K562 (cell line): ENCODE data around the gene RNF26. TPM values are rescaled to one million over a fixed set of nuclear protein-coding genes. Genes with fewer than 3 reads are reported as not detected.

Experiments used
- GATAD2B ChIP-seq: fragments of 450-650 bp; IDR thresholded peaks from 2 replicates; pipeline ENCODE4 v1.6.1; 2017; ENCODE audit warnings: mild to moderate bottlenecking, borderline replicate concordance
- IFI16 ChIP-seq: fragments of 250-450 bp; sonication (Bioruptor Pico); IDR thresholded peaks from 2 replicates; pipeline ENCODE4 v2.1.2; 2022; ENCODE audit warnings: mild to moderate bottlenecking, inconsistent platforms
- IRF2 ChIP-seq: sonication (generic); formaldehyde crosslinking; IDR thresholded peaks from 2 replicates; pipeline ENCODE4 v1.8.1; 2022; ENCODE audit warnings: mild to moderate bottlenecking, missing genetic modification reagents
- L3MBTL2 ChIP-seq: fragments of 450-650 bp; IDR thresholded peaks from 2 replicates; pipeline ENCODE4 v1.6.1; 2016; ENCODE audit warnings: mild to moderate bottlenecking, moderate library complexity
- RBFOX2 ChIP-seq: fragments of 200-400 bp; formaldehyde crosslinking; IDR thresholded peaks from 2 replicates; pipeline ENCODE4 v1.6.1; 2017; ENCODE audit warnings: low read depth, mild to moderate bottlenecking, low read length, moderate library complexity
- SMARCE1 ChIP-seq: fragments of 450-650 bp; IDR thresholded peaks from 2 replicates; pipeline ENCODE4 v1.7.1; 2016; ENCODE audit warnings: mild to moderate bottlenecking
- SP2 ChIP-seq: IDR thresholded peaks from 2 replicates; pipeline ENCODE4 v1.6.1; 2011; ENCODE audit warnings: mild to moderate bottlenecking, low read depth, low read length, moderate library complexity; ENCODE audit not compliant: poor library complexity, severe bottlenecking; ENCODE audit errors: extremely low read depth
- YBX1 ChIP-seq: fragments of 450-650 bp; IDR thresholded peaks from 2 replicates; pipeline ENCODE4 v1.7.1; 2016; ENCODE audit warnings: mild to moderate bottlenecking
- polyA plus RNA-seq, 8 experiments: library from polyadenylated mRNA; depleted of rRNA in 4 of 8; stranded (reverse) in 5 of 8; unstranded in 3 of 8; fragments of >200 nt; fragmentation: Nextera tagmentation in 2 of 8; fragmentation: Illumina TruSeq in 1 of 8; extraction: Ambion mirVana in 2 of 8; extraction: Trizol in 1 of 8; gene quantifications; 2 replicates each; pipeline versions ENCODE4 v1.2.1 to v1.2.3, GENCODE V29; 2011 to 2014; ENCODE audit warnings: inconsistent platforms in 1 of 8, missing spikeins in 1 of 8
- total RNA-seq, 7 experiments: library from RNA; depleted of rRNA in 6 of 7; stranded (reverse); fragments of >200 nt in 6 of 7; fragmentation: Illumina TruSeq in 2 of 7; extraction: Trizol in 2 of 7; gene quantifications; 2 replicates each; pipeline versions ENCODE4 v1.2.1 to v1.2.3, GENCODE V29; 2011 to 2021; ENCODE audit warnings: low replicate concordance in 1 of 7
- TF ChIP-seq, protein P1 (sequence below): fragments of 450-650 bp; IDR thresholded peaks from 2 replicates; pipeline ENCODE4 v1.6.1; 2016; ENCODE audit warnings: low read depth
- TF ChIP-seq, protein P2 (sequence below): fragments of 450-650 bp; formaldehyde crosslinking; IDR thresholded peaks from 2 replicates; pipeline ENCODE4 v1.4.0; 2020; ENCODE audit warnings: mild to moderate bottlenecking, moderate library complexity
- TF ChIP-seq, protein P3 (sequence below): fragments of 450-650 bp; IDR thresholded peaks from 2 replicates; pipeline ENCODE4 v1.6.1; 2016; ENCODE audit warnings: missing biosample characterization, missing genetic modification characterization
- TF ChIP-seq, protein P4 (sequence below), 2 experiments: IDR thresholded peaks; 2 replicates each; pipeline ENCODE4 v1.6.1; 2012; ENCODE audit warnings: improper control_type of control experiment in 2 of 2, low read depth in 2 of 2, low read length in 2 of 2, borderline replicate concordance in 1 of 2

RNF26 gene
- total and polyA plus RNA-seq, 9 of the 15 experiments (the other 6 are each of a cell fraction or from before 2014, with no cell fraction given): 5.3 to 53.6 (median 12.7) TPM

DNA sequence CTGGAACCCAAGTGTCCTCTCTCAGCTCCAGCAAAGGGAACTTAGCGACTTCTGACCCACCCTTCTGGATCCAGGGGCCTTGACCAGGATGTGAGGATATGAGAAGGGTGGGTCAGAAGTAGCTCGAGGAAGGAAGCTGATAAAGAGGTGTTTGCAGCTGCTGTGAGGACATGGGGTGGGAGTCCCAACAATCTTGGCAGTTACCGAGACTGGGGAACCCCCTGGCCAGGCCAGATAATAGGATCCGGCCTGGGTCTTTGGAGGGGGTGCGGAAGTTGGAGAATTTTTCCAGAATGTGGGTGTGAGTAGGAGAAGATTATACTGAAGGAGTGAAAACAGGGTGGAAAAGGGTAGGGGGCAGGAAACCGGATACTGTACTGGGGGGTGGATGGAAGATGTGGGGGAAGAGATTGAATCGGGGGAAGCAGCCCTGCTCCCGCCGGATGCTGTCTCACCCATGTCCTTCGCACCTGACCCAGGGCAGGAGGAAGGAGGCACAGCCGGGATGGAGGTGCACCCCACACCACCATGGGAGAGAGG is 14.6 kb upstream of the RNF26 start (continued):
- TF ChIP-seq, protein P1, sequence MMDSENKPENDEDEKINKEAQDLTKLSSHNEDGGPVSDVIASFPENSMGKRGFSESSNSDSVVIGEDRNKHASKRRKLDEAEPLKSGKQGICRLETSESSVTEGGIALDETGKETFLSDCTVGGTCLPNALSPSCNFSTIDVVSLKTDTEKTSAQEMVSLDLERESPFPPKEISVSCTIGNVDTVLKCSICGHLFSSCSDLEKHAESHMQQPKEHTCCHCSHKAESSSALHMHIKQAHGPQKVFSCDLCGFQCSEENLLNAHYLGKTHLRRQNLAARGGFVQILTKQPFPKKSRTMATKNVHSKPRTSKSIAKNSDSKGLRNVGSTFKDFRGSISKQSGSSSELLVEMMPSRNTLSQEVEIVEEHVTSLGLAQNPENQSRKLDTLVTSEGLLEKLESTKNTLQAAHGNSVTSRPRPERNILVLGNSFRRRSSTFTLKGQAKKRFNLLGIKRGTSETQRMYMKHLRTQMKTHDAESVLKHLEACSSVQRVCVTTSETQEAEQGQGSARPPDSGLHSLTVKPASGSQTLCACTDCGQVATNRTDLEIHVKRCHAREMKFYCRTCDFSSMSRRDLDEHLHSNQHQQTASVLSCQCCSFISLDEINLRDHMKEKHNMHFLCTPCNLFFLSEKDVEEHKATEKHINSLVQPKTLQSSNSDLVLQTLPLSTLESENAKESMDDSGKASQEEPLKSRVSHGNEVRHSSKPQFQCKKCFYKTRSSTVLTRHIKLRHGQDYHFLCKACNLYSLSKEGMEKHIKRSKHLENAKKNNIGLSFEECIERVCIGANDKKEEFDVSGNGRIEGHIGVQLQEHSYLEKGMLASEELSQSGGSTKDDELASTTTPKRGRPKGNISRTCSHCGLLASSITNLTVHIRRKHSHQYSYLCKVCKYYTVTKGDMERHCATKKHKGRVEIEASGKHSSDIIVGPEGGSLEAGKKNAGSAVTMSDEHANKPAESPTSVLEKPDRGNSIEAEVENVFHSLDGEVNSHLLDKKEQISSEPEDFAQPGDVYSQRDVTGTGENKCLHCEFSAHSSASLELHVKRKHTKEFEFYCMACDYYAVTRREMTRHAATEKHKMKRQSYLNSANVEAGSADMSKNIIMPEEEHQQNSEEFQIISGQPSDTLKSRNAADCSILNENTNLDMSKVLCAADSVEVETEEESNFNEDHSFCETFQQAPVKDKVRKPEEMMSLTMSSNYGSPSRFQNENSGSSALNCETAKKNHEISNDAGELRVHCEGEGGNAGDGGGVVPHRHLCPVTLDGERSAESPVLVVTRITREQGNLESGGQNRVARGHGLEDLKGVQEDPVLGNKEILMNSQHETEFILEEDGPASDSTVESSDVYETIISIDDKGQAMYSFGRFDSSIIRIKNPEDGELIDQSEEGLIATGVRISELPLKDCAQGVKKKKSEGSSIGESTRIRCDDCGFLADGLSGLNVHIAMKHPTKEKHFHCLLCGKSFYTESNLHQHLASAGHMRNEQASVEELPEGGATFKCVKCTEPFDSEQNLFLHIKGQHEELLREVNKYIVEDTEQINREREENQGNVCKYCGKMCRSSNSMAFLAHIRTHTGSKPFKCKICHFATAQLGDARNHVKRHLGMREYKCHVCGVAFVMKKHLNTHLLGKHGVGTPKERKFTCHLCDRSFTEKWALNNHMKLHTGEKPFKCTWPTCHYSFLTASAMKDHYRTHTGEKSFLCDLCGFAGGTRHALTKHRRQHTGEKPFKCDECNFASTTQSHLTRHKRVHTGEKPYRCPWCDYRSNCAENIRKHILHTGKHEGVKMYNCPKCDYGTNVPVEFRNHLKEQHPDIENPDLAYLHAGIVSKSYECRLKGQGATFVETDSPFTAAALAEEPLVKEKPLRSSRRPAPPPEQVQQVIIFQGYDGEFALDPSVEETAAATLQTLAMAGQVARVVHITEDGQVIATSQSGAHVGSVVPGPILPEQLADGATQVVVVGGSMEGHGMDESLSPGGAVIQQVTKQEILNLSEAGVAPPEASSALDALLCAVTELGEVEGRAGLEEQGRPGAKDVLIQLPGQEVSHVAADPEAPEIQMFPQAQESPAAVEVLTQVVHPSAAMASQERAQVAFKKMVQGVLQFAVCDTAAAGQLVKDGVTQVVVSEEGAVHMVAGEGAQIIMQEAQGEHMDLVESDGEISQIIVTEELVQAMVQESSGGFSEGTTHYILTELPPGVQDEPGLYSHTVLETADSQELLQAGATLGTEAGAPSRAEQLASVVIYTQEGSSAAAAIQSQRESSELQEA: no peak
- TF ChIP-seq IFI16 (CRISPR knock-in tag) (no peak), L3MBTL2 (peak; percentile 60), SP2 (no peak), IRF2 (CRISPR knock-in tag) (no peak), SMARCE1 (peak; percentile 52; the same call in 1 of the 2 replicates), RBFOX2 (no peak), GATAD2B (peak; percentile 70; the same call in 1 of the 2 replicates), YBX1 (no peak)
- TF ChIP-seq, protein P2, sequence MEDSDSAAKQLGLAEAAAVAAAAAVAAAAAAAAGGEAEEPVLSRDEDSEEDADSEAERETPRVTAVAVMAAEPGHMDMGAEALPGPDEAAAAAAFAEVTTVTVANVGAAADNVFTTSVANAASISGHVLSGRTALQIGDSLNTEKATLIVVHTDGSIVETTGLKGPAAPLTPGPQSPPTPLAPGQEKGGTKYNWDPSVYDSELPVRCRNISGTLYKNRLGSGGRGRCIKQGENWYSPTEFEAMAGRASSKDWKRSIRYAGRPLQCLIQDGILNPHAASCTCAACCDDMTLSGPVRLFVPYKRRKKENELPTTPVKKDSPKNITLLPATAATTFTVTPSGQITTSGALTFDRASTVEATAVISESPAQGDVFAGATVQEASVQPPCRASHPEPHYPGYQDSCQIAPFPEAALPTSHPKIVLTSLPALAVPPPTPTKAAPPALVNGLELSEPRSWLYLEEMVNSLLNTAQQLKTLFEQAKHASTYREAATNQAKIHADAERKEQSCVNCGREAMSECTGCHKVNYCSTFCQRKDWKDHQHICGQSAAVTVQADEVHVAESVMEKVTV (CRISPR knock-in tag): no peak
- TF ChIP-seq, protein P3, sequence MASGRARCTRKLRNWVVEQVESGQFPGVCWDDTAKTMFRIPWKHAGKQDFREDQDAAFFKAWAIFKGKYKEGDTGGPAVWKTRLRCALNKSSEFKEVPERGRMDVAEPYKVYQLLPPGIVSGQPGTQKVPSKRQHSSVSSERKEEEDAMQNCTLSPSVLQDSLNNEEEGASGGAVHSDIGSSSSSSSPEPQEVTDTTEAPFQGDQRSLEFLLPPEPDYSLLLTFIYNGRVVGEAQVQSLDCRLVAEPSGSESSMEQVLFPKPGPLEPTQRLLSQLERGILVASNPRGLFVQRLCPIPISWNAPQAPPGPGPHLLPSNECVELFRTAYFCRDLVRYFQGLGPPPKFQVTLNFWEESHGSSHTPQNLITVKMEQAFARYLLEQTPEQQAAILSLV (tag): no peak
- TF ChIP-seq, protein P4, sequence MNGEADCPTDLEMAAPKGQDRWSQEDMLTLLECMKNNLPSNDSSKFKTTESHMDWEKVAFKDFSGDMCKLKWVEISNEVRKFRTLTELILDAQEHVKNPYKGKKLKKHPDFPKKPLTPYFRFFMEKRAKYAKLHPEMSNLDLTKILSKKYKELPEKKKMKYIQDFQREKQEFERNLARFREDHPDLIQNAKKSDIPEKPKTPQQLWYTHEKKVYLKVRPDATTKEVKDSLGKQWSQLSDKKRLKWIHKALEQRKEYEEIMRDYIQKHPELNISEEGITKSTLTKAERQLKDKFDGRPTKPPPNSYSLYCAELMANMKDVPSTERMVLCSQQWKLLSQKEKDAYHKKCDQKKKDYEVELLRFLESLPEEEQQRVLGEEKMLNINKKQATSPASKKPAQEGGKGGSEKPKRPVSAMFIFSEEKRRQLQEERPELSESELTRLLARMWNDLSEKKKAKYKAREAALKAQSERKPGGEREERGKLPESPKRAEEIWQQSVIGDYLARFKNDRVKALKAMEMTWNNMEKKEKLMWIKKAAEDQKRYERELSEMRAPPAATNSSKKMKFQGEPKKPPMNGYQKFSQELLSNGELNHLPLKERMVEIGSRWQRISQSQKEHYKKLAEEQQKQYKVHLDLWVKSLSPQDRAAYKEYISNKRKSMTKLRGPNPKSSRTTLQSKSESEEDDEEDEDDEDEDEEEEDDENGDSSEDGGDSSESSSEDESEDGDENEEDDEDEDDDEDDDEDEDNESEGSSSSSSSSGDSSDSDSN (IDR thresholded peaks at IDR 0.05; ENCODE audit: borderline replicate concordance in 1 of 2, low read depth in 2 of 2, low read length in 2 of 2): peak in 1 of 2 experiments; percentile 64; a peak in 1 of 4 replicates
